Naive B cell (primary cell): ENCODE results near the gene PRAME. TPM values are rescaled to one million over a fixed set of nuclear protein-coding genes. Genes with fewer than 3 reads are reported as not detected.

Experiments used
- ATAC-seq, 2 donors: fragments of 150-1000 bp; cut with Tn5 transposase; 2 replicates each; pipeline ENCODE4 v1.10.0; 2021; ENCODE audit warnings: low read depth in 2 of 2, mild to moderate bottlenecking in 2 of 2, moderate library complexity in 2 of 2
- DNase-seq: peaks from one replicate; pipeline ENCODE4 v3.0.0; 2022
- H3K27ac Mint-ChIP-seq, 6 donors: one replicate each; pipeline ENCODE4 v1.8.0; 2020 to 2022; ENCODE audit warnings: mild to moderate bottlenecking in 6 of 6, mixed read lengths in 6 of 6, moderate library complexity in 5 of 6, inconsistent platforms in 2 of 6
- H3K27me3 Mint-ChIP-seq, 3 donors: one replicate each; pipeline ENCODE4 v1.8.0; 2021 to 2022; ENCODE audit warnings: mixed read lengths in 3 of 3, mild to moderate bottlenecking in 1 of 3
- H3K36me3 Mint-ChIP-seq, 2 donors: one replicate each; pipeline ENCODE4 v1.8.0; 2020 to 2022; ENCODE audit warnings: mixed read lengths in 2 of 2, inconsistent platforms in 1 of 2, mild to moderate bottlenecking in 1 of 2
- H3K4me1 Mint-ChIP-seq, 3 donors: one replicate each; pipeline ENCODE4 v1.8.0; 2020 to 2022; ENCODE audit warnings: mixed read lengths in 3 of 3, inconsistent platforms in 1 of 3, mild to moderate bottlenecking in 1 of 3, moderate library complexity in 1 of 3
- H3K4me3 Mint-ChIP-seq, 8 donors: one replicate each; pipeline ENCODE4 v1.8.0; 2020 to 2022; ENCODE audit warnings: mild to moderate bottlenecking in 8 of 8, mixed read lengths in 8 of 8, moderate library complexity in 8 of 8, inconsistent platforms in 2 of 8
- H3K9me3 Mint-ChIP-seq, 7 donors: one replicate each; pipeline ENCODE4 v1.8.0; 2020 to 2022; ENCODE audit warnings: mixed read lengths in 7 of 7, mild to moderate bottlenecking in 5 of 7, inconsistent platforms in 2 of 7, moderate library complexity in 1 of 7
- polyA plus RNA-seq, 6 donors: library from polyadenylated mRNA; unstranded; fragments of 300-500 nt; fragmentation: Illumina TruSeq; gene quantifications; one replicate each; pipeline ENCODE4 v1.2.3, GENCODE V29; 2021; ENCODE audit warnings: low read depth in 6 of 6

Gene PRAME
- polyA plus RNA-seq, 6 donors from 2014 or later, result not detected

- Mint-ChIP-seq H3K4me1 (peaks cover 8 to 10% (median 10%) of the 10 kb centered on the region in 3 donors), H3K9me3 (no peaks in the 10 kb centered on the region), H3K27ac (no peak overlapping the region), H3K27me3 (no peaks in the 10 kb centered on the region), H3K4me3 (no peak overlapping the region), H3K36me3 (peaks cover 7 to 27% of the 10 kb centered on the region in 2 donors)
- no peak for DNase-seq
- no peak for ATAC-seq
Measured at GRCh38 chr22:22498267-22498666, 60.8 kb downstream of the PRAME start.

Other genes starting within 250 kb of the PRAME start
- gene ZNF280B, start 50.5 kb downstream of the PRAME start, polyA plus RNA-seq, result 1 to 10 TPM; 2.4 to 4.1 (median 3.2) TPM
- gene ZNF280A, start 39.0 kb downstream of the PRAME start, polyA plus RNA-seq, result not detected
- gene GGTLC2, start 85.3 kb upstream of the PRAME start, polyA plus RNA-seq, result not detected